ENCODE results near the gene CBFA2T3.

The CBFA2T3 gene

GRCh38 chr16:88911136-88911945, 65.7 kb downstream of the CBFA2T3 start:
- DNase-seq (ENCODE audit: low read depth in 1 of 2, low spot score in 1 of 2) = no peak

GRCh38 chr16:88910284-88911135, 66.5 kb downstream of the CBFA2T3 start:
- no peak for DNase-seq (ENCODE audit: low read depth in 1 of 2, low spot score in 1 of 2)

GRCh38 chr16:88909431-88910210, 67.4 kb downstream of the CBFA2T3 start:
- no peak for DNase-seq (ENCODE audit: low read depth in 1 of 2, low spot score in 1 of 2)

GRCh38 chr16:88908307-88908706, 68.7 kb downstream of the CBFA2T3 start:
- DNase-seq (ENCODE audit: low read depth in 1 of 2, low spot score in 1 of 2) = no peak

GRCh38 chr16:88907768-88908167, 69.2 kb downstream of the CBFA2T3 start:
- no peak for DNase-seq (ENCODE audit: low read depth in 1 of 2, low spot score in 1 of 2)

GRCh38 chr16:88906535-88907105, 70.4 kb downstream of the CBFA2T3 start:
- DNase-seq (ENCODE audit: low read depth in 1 of 2, low spot score in 1 of 2) = no peak

GRCh38 chr16:88906020-88906419, 71.0 kb downstream of the CBFA2T3 start:
- no peak for DNase-seq (ENCODE audit: low read depth in 1 of 2, low spot score in 1 of 2)

- no peak for DNase-seq (ENCODE audit: low read depth in 1 of 2, low spot score in 1 of 2)
Observed at GRCh38 chr16:88905563-88905962, 71.4 kb downstream of the CBFA2T3 start.

GRCh38 chr16:88904676-88905365, 72.2 kb downstream of the CBFA2T3 start:
- DNase-seq (ENCODE audit: low read depth in 1 of 2, low spot score in 1 of 2) = no peak

- no peak for DNase-seq (ENCODE audit: low read depth in 1 of 2, low spot score in 1 of 2)
Observed at GRCh38 chr16:88903267-88903666, 73.7 kb downstream of the CBFA2T3 start.

GRCh38 chr16:88902744-88903143, 74.3 kb downstream of the CBFA2T3 start:
- DNase-seq (ENCODE audit: low read depth in 1 of 2, low spot score in 1 of 2) = no peak

GRCh38 chr16:88901718-88902337, 75.2 kb downstream of the CBFA2T3 start:
- DNase-seq (ENCODE audit: low read depth in 1 of 2, low spot score in 1 of 2) = no peak

GRCh38 chr16:88900662-88901052, 76.3 kb downstream of the CBFA2T3 start:
- DNase-seq (ENCODE audit: low read depth in 1 of 2, low spot score in 1 of 2) = no peak

GRCh38 chr16:88899901-88900661, 76.9 kb downstream of the CBFA2T3 start:
- DNase-seq (ENCODE audit: low read depth in 1 of 2, low spot score in 1 of 2) = no peak

GRCh38 chr16:88897696-88898425, 79.1 kb downstream of the CBFA2T3 start:
- no peak for DNase-seq (ENCODE audit: low read depth in 1 of 2, low spot score in 1 of 2)

GRCh38 chr16:88896238-88897070, 80.6 kb downstream of the CBFA2T3 start:
- no peak for DNase-seq (ENCODE audit: low read depth in 1 of 2, low spot score in 1 of 2)

GRCh38 chr16:88895335-88895734, 81.7 kb downstream of the CBFA2T3 start:
- no peak for DNase-seq (ENCODE audit: low read depth in 1 of 2, low spot score in 1 of 2)
